Fibroblast of skin of right quadriceps (primary cell): ENCODE results near the gene UBAC2.

Source experiments
- DNase-seq: peaks from one replicate; pipeline ENCODE4 v3.0.0-alpha.2; 2013

The UBAC2 gene

DNA sequence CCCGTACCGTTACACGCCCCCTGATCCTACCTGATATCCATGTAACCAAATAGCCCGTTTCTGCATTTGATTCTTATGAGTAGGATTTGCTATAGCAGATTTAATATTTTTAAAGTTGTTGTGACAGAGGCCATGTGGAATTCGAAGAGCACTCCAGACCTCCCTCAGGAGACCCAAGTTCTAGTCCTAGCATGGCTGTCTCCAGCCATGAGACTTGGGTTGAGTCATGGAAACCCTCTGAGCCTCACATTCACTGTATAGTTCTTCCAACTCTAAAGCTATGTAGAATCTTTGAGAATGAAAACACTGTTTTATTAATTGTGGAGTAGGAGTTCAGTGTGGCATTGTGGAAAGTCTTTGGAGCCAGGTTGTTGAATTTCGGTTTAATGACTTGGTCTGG is 114.5 kb downstream of the UBAC2 start:
- DNase-seq, result no peak

DNA sequence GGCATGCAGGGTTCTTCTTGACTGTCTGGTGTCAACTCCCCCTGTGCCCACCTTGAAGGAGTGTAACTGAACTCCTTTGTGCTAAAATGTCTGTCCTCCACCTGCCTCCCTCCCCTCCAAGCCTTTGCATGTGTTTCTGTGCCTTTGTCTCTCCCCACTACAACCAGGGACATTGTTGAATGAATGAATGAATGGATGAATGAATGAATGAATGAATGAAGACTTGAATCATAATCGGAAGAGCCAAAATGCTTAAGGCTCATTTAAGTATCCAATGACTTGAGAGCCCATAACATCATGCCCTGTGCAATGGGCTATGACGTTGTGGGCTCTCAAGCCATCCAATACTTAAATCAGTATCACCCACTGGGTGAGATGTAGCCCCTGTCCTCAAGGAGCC is 115.6 kb downstream of the UBAC2 start:
- no peak for DNase-seq

- no peak for DNase-seq
Measured at GRCh38 chr13:99316657-99317256, 116.1 kb downstream of the UBAC2 start.

GRCh38 chr13:99320693-99321481 is 120.2 kb downstream of the UBAC2 start:
- DNase-seq, result peak; percentile 91

- DNase-seq, result no peak
Measured at GRCh38 chr13:99321709-99322108, 121.1 kb downstream of the UBAC2 start.

GRCh38 chr13:99322297-99323103 is 121.8 kb downstream of the UBAC2 start:
- DNase-seq, result peak; percentile 86

DNA sequence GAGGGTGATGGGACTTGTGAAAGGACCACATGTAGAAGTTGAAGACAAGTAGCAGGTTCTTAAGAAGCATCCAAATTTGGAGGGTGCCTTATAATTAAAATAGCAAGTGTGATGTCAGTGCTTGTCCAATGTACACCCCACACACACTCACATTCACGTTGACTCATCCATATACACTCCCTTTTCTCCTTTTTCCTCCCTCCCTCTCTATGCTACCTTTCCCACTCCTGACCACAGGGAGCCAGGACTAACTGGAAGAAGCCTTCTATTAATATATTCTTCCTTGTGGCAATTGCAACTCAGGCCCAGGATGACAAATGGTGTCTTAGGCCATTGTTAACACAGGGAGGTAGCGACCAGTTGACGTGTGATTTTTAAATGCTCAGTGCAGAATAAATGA is 122.8 kb downstream of the UBAC2 start:
- DNase-seq, result peak; percentile 53

DNA sequence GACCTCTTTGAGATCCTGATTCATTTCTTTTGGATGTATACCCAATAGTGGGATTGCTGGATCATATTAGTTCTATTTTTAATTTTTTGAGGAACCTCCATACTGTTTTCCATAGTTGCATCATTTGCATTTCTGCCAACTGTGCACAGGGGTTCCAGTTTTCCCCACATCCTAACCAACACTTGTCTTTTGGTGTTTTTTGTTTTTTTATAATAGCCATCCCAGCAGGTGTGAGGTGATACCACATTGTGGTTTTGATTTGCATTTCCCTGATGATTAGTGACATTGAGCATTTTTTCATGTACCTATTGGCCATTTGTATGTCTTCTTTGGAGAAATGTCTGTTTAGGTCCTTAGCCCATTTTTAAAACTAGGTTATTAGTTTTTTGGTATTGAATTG is 125.4 kb downstream of the UBAC2 start:
- DNase-seq, result no peak

GRCh38 chr13:99327126-99327525 is 126.5 kb downstream of the UBAC2 start:
- no peak for DNase-seq

- no peak for DNase-seq
Measured at GRCh38 chr13:99327761-99328160, 127.1 kb downstream of the UBAC2 start.

- DNase-seq, result no peak
Measured at GRCh38 chr13:99329477-99329876, 128.8 kb downstream of the UBAC2 start.

GRCh38 chr13:99330942-99331341 is 130.3 kb downstream of the UBAC2 start:
- DNase-seq, result no peak

DNA sequence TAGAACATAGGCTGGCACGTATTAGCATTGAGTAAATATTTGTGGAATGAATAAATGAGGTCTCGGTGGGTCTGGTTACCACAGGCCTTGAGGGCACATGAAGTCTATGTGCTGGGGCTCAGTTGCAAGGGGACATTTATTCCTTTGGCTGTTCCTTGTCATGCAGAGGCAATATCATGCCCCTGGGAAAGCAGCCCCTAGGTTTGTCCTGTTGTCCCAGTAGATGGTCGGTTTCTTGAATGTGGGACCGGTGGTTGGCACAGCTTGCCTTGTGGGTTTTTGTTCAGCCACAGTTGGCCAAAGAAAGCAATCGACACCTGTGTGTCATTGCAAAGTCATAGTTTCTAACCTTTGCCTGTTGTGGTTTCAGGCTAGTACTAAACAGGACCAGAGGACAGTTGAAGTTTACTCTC is 131.2 kb downstream of the UBAC2 start:
- DNase-seq, result no peak

DNA sequence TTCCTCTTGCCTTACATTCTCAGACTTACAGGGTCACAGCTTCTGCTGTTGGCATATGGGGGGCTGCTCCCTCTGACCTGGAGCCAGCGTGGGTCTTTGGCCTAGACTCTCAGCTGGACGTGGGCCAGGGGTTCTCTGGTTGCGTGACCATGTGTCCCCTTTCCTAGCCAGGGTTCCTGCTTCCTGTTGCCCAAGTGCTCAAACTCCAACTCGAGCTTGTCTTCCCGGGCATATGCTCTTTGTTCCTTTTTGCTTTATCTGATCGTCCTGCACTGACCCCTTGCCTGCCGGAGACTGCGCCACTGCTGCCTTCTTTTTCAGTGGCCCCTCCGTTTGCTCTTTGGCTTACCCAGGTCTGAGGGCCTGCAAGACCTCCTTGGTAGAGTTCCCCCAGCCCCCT is 131.8 kb downstream of the UBAC2 start:
- no peak for DNase-seq

GRCh38 chr13:99334221-99334620 is 133.6 kb downstream of the UBAC2 start:
- no peak for DNase-seq

GRCh38 chr13:99335087-99335486 is 134.4 kb downstream of the UBAC2 start:
- no peak for DNase-seq

DNA sequence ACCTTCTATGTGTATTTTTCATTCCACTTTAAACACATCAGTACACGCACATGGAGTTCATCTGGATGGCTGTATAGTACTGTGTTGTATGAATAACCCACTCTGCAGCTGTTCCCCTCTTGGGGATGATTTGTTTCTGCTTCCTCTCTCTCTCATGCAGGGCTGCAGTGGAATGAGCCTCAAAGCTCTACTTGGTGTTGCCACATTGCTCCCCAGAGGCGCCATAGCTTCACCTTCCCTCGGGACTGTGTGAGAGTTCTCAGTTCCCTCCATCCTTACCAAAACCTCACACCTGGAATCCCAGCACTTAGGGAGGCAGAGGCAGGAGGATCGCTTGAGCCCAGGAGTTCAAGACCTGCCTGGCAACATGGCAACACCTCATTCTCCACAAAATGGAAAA is 134.9 kb downstream of the UBAC2 start:
- no peak for DNase-seq

- no peak for DNase-seq
Measured at GRCh38 chr13:99339230-99339721, 138.6 kb downstream of the UBAC2 start.

DNA sequence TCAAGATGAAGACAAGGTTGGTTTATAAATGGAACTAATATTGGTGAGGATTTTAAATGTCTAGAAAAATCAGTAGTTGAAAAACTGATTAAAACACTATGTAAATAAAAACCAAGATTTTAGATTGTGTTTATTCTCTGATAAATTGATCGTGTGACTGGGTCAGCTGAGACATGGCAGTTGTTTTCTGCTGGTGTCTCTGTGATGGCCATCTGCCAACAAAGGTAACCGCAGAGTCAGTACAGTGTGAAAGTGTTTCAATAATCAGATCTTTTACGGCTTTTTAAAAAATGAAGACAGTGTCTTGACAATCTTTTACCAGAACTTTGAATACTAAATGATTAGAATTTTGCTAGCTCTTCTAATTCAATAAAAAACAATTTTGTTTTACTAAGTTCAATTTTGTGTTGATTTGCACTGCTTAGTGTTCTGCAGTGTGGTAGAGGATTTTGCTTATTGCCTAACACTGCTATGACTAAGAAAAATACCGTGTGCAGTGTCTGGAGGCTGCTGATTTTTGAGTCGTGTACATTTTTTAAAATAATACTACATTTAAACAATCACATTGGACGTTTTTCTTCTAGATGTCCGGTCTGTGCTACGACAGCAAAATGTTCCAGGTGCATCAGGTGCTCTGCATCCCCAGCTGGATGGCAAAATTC is 139.2 kb downstream of the UBAC2 start:
- DNase-seq, result peak; percentile 42

- DNase-seq, result no peak
Measured at GRCh38 chr13:99340638-99341037, 140.0 kb downstream of the UBAC2 start.

DNA sequence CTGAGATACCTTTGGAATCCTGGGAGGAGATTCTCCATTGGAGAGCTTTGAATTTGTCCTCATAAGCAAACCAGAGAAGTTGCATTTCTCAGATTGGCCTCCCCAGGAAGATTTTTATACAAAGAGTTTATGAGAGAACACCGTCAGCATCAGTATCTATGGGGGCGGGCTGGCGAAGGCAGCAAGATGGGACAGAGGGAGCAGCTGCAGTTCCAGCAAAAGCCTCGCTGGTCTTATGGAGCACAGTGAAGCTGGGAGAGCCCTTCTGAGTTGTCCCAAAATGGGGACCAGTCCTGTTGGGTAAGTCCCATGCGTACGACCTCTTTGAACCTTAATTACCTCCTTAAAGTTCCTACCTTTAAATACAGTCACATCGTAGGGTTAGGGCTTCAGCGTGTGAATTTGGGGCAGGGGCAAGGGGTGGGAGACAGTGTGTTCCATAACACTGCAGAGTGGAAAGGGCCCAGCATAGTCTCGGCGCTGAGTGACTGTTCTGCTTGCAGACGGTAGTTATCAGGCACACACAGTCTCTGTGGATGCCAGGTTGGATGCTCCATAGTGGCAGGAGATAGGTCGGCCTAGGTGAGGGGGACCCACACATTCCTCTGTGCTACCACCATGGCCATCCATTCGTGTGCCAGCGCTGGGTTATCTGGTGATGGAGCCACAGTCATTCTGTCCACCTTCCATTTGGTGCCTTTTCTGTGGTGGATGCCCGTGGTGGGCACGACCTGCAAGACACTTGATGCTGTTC is 141.5 kb downstream of the UBAC2 start:
- DNase-seq, result no peak

- no peak for DNase-seq
Measured at GRCh38 chr13:99342723-99343315, 142.2 kb downstream of the UBAC2 start.
